K562 (cell line): ENCODE data around the gene ATP5PD. TPM values are rescaled to one million over a fixed set of nuclear protein-coding genes. Genes with fewer than 3 reads are reported as not detected.

Experiments
- BCOR ChIP-seq: fragments of 450-650 bp; IDR thresholded peaks from 2 replicates; pipeline ENCODE4 v1.6.1; 2016
- GABPB1 ChIP-seq: sonication (generic); formaldehyde crosslinking; IDR thresholded peaks from 2 replicates; pipeline ENCODE4 v1.8.0; 2022; ENCODE audit warnings: mild to moderate bottlenecking, missing genetic modification reagents
- HEY1 ChIP-seq: fragments of 250-450 bp; sonication (Bioruptor Pico); IDR thresholded peaks from 2 replicates; pipeline ENCODE4 v1.5.0; 2020; ENCODE audit warnings: mild to moderate bottlenecking, moderate library complexity, borderline replicate concordance
- NRF1 ChIP-seq, 2 experiments: fragments of 450-650 bp; IDR thresholded peaks in 1 of 2; conservative IDR thresholded peaks in 1 of 2; 2 replicates each; pipeline ENCODE4 v1.6.1; 2014; ENCODE audit warnings: mild to moderate bottlenecking in 2 of 2
- NUFIP1 ChIP-seq: fragments of 450-650 bp; IDR thresholded peaks from 2 replicates; pipeline ENCODE4 v1.6.1; 2018; ENCODE audit not compliant: partially characterized antibody
- SRF ChIP-seq, 2 experiments: fragments of 250-450, 450-650 bp in 1 of 2; sonication (Bioruptor Pico) in 1 of 2; sonication (generic) in 1 of 2; formaldehyde crosslinking; IDR thresholded peaks; 2 replicates each; pipeline versions ENCODE4 v1.5.0 to v1.5.1; 2020 to 2022; ENCODE audit warnings: mild to moderate bottlenecking in 1 of 2, missing genetic modification reagents in 1 of 2
- ZBTB7A ChIP-seq: IDR thresholded peaks from 2 replicates; pipeline ENCODE4 v1.6.1; 2011; ENCODE audit warnings: low read depth, mild to moderate bottlenecking, low read length, moderate library complexity, borderline replicate concordance; ENCODE audit not compliant: control insufficient read depth
- polyA plus RNA-seq, 8 experiments: library from polyadenylated mRNA; depleted of rRNA in 4 of 8; stranded (reverse) in 5 of 8; unstranded in 3 of 8; fragments of >200 nt; fragmentation: Nextera tagmentation in 2 of 8; fragmentation: Illumina TruSeq in 1 of 8; extraction: Ambion mirVana in 2 of 8; extraction: Trizol in 1 of 8; gene quantifications; 2 replicates each; pipeline versions ENCODE4 v1.2.1 to v1.2.3, GENCODE V29; 2011 to 2014; ENCODE audit warnings: inconsistent platforms in 1 of 8, missing spikeins in 1 of 8
- total RNA-seq, 7 experiments: library from RNA; depleted of rRNA in 6 of 7; stranded (reverse); fragments of >200 nt in 6 of 7; fragmentation: Illumina TruSeq in 2 of 7; extraction: Trizol in 2 of 7; gene quantifications; 2 replicates each; pipeline versions ENCODE4 v1.2.1 to v1.2.3, GENCODE V29; 2011 to 2021; ENCODE audit warnings: low replicate concordance in 1 of 7
- TF ChIP-seq, protein P1 (sequence below), 2 experiments: fragments of 450-650 bp in 1 of 2; IDR thresholded peaks; 2 replicates each; pipeline ENCODE4 v1.6.1; 2011 to 2017; ENCODE audit warnings: low read depth in 2 of 2, antibody characterized with exemption in 1 of 2, borderline replicate concordance in 1 of 2, low read length in 1 of 2, mild to moderate bottlenecking in 1 of 2, mixed read lengths in 1 of 2; ENCODE audit not compliant: control insufficient read depth in 1 of 2
- TF ChIP-seq, protein P2 (sequence below): sonication (generic); formaldehyde crosslinking; IDR thresholded peaks from 2 replicates; pipeline ENCODE4 v1.8.1; 2023; ENCODE audit warnings: mild to moderate bottlenecking, missing genetic modification reagents
- TF ChIP-seq, protein P3 (sequence below): sonication (generic); formaldehyde crosslinking; IDR thresholded peaks from 2 replicates; pipeline ENCODE4 v1.8.1; 2023; ENCODE audit warnings: mild to moderate bottlenecking, missing genetic modification reagents
- TF ChIP-seq, protein P4 (sequence below): fragments of 250-450 bp; sonication (Bioruptor Pico); IDR thresholded peaks from 2 replicates; pipeline ENCODE4 v1.9.0; 2021; ENCODE audit warnings: mild to moderate bottlenecking, inconsistent platforms
- TF ChIP-seq, protein P5 (sequence below): sonication (generic); formaldehyde crosslinking; IDR thresholded peaks from 2 replicates; pipeline ENCODE4 v1.8.0; 2023; ENCODE audit warnings: mild to moderate bottlenecking, missing genetic modification reagents

Gene ATP5PD
- total and polyA plus RNA-seq, 9 of the 15 experiments (the other 6 are each of a cell fraction or from before 2014, with no cell fraction given) = 271 to 828 (median 432) TPM

DNA sequence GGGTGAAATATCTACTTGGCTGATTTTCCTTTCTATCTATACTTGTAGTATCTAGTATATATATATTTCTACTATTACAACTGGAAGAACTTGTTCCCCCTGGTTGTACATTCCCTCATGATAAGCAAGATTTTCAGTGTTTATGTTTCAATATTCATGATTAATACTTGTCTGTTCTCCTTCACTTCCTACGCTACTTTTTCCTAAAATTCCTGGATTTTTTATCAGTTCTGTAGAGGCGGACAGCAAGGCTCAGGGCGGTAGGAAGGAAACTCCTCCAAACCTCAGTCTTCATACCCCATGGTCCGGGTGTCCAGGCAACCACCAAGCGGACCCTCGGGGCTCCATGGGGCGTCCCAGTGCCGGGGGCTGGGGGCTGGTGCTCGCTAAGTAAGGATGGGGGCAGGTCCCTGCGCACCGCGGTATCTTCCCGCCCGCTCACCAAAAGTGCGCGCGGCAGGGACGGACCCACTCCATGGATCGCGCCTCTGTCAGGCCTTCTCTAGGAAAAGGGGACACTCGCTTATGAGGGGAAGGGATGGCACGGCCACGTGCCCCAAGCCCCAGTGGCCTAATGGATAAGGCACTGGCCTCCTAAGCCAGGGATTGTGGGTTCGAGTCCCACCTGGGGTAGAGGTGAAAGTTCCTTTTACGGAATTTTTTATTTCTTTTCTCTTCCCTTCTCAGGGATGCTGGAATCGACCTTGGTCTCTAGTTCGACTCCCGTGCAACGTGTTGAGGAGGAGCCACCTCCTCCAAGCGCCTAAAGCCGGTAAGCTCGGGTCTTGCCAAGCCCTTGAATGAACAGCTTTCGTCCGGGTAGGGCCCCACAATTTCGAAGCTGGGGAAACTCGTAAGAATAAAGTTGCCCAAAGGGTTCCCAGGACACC, 13.2 kb downstream of the ATP5PD start (continued):
- TF ChIP-seq, protein P1, sequence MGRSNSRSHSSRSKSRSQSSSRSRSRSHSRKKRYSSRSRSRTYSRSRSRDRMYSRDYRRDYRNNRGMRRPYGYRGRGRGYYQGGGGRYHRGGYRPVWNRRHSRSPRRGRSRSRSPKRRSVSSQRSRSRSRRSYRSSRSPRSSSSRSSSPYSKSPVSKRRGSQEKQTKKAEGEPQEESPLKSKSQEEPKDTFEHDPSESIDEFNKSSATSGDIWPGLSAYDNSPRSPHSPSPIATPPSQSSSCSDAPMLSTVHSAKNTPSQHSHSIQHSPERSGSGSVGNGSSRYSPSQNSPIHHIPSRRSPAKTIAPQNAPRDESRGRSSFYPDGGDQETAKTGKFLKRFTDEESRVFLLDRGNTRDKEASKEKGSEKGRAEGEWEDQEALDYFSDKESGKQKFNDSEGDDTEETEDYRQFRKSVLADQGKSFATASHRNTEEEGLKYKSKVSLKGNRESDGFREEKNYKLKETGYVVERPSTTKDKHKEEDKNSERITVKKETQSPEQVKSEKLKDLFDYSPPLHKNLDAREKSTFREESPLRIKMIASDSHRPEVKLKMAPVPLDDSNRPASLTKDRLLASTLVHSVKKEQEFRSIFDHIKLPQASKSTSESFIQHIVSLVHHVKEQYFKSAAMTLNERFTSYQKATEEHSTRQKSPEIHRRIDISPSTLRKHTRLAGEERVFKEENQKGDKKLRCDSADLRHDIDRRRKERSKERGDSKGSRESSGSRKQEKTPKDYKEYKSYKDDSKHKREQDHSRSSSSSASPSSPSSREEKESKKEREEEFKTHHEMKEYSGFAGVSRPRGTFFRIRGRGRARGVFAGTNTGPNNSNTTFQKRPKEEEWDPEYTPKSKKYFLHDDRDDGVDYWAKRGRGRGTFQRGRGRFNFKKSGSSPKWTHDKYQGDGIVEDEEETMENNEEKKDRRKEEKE (IDR thresholded peaks at IDR 0.05; ENCODE audit: borderline replicate concordance in 1 of 2, control insufficient read depth in 1 of 2, low read depth in 2 of 2, low read length in 1 of 2) = no peak
- TF ChIP-seq, protein P2, sequence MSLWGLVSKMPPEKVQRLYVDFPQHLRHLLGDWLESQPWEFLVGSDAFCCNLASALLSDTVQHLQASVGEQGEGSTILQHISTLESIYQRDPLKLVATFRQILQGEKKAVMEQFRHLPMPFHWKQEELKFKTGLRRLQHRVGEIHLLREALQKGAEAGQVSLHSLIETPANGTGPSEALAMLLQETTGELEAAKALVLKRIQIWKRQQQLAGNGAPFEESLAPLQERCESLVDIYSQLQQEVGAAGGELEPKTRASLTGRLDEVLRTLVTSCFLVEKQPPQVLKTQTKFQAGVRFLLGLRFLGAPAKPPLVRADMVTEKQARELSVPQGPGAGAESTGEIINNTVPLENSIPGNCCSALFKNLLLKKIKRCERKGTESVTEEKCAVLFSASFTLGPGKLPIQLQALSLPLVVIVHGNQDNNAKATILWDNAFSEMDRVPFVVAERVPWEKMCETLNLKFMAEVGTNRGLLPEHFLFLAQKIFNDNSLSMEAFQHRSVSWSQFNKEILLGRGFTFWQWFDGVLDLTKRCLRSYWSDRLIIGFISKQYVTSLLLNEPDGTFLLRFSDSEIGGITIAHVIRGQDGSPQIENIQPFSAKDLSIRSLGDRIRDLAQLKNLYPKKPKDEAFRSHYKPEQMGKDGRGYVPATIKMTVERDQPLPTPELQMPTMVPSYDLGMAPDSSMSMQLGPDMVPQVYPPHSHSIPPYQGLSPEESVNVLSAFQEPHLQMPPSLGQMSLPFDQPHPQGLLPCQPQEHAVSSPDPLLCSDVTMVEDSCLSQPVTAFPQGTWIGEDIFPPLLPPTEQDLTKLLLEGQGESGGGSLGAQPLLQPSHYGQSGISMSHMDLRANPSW (CRISPR knock-in tag) = no peak
- TF ChIP-seq BCOR (peak; percentile 66), NRF1 (conservative IDR thresholded peaks at IDR 0.05 in 1 of 2, IDR thresholded peaks at IDR 0.05 in 1 of 2) (peak; percentile 77 to 81), SRF (CRISPR knock-in tag; IDR thresholded peaks at IDR 0.05) (0 out of 4 replicates have a peak, but pooled peaks of 1 of the 2 experiments have one; percentile 36), ZBTB7A (peak; percentile 56; the same call in 1 of the 2 replicates), HEY1 (CRISPR knock-in tag) (no peak), GABPB1 (CRISPR knock-in tag) (peak; percentile 47), NUFIP1 (peak; percentile 55)
- TF ChIP-seq, protein P3, sequence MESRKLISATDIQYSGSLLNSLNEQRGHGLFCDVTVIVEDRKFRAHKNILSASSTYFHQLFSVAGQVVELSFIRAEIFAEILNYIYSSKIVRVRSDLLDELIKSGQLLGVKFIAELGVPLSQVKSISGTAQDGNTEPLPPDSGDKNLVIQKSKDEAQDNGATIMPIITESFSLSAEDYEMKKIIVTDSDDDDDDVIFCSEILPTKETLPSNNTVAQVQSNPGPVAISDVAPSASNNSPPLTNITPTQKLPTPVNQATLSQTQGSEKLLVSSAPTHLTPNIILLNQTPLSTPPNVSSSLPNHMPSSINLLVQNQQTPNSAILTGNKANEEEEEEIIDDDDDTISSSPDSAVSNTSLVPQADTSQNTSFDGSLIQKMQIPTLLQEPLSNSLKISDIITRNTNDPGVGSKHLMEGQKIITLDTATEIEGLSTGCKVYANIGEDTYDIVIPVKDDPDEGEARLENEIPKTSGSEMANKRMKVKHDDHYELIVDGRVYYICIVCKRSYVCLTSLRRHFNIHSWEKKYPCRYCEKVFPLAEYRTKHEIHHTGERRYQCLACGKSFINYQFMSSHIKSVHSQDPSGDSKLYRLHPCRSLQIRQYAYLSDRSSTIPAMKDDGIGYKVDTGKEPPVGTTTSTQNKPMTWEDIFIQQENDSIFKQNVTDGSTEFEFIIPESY (CRISPR knock-in tag) = no peak; the same call in 1 of the 2 replicates
- TF ChIP-seq, protein P4, sequence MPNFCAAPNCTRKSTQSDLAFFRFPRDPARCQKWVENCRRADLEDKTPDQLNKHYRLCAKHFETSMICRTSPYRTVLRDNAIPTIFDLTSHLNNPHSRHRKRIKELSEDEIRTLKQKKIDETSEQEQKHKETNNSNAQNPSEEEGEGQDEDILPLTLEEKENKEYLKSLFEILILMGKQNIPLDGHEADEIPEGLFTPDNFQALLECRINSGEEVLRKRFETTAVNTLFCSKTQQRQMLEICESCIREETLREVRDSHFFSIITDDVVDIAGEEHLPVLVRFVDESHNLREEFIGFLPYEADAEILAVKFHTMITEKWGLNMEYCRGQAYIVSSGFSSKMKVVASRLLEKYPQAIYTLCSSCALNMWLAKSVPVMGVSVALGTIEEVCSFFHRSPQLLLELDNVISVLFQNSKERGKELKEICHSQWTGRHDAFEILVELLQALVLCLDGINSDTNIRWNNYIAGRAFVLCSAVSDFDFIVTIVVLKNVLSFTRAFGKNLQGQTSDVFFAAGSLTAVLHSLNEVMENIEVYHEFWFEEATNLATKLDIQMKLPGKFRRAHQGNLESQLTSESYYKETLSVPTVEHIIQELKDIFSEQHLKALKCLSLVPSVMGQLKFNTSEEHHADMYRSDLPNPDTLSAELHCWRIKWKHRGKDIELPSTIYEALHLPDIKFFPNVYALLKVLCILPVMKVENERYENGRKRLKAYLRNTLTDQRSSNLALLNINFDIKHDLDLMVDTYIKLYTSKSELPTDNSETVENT (CRISPR knock-in tag) = no peak
- TF ChIP-seq, protein P5, sequence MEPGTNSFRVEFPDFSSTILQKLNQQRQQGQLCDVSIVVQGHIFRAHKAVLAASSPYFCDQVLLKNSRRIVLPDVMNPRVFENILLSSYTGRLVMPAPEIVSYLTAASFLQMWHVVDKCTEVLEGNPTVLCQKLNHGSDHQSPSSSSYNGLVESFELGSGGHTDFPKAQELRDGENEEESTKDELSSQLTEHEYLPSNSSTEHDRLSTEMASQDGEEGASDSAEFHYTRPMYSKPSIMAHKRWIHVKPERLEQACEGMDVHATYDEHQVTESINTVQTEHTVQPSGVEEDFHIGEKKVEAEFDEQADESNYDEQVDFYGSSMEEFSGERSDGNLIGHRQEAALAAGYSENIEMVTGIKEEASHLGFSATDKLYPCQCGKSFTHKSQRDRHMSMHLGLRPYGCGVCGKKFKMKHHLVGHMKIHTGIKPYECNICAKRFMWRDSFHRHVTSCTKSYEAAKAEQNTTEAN (CRISPR knock-in tag) = no peak
